AG09319 (cell line): ENCODE results near the gene ARL6IP5.

ENCODE experiments used
- DNase-seq: peaks from one replicate; pipeline ENCODE4 v3.0.0-alpha.2; 2010; ENCODE audit warnings: low read depth; ENCODE audit errors: extremely low read depth
- CTCF ChIP-seq: IDR thresholded peaks from 2 replicates; pipeline ENCODE4 v1.5.1; 2011; ENCODE audit warnings: low read depth, mild to moderate bottlenecking, inconsistent platforms, low read length, moderate library complexity

Gene ARL6IP5

GRCh38 chr3:69149586-69149985 lies 64.8 kb downstream of the ARL6IP5 start:
- TF ChIP-seq CTCF = no peak
- DNase-seq = no peak
